Measurements from ENCODE around the gene NRBF2. TPM values are rescaled to one million over a fixed set of nuclear protein-coding genes. Genes with fewer than 3 reads are reported as not detected.

Gene NRBF2
- total and polyA plus RNA-seq, 9 of the 15 experiments (the other 6 are each of a cell fraction or from before 2014, with no cell fraction given) = 20.8 to 52.1 (median 30.5) TPM

GRCh38 chr10:63166742-63167258, 33.7 kb downstream of the NRBF2 start:
- no TSS peak for BruUV-seq (replicated peaks)
- in situ Hi-C loops (cut with MboI) = no loop called here
- no peak overlapping the region for H2AFZ ChIP-seq (ENCODE audit: low read depth, low read length)
- peaks cover 48% of the 10 kb centered on the region for H3K36me3 ChIP-seq (ENCODE audit: control insufficient read depth, insufficient read depth, low read length)
- intact Hi-C loops (cut with micrococcal nuclease) = loop anchor here (1.0 to 5.0 kb wide), 4 partner anchors 463 to 601 kb away; no protein-coding TSS in a partner anchor
- no peaks in the 10 kb centered on the region for H3K4me1 ChIP-seq (replicated peaks in 1 of 2; ENCODE audit: control insufficient read depth in 2 of 2, insufficient read depth in 2 of 2, low read length in 2 of 2)
- H4K20me1 ChIP-seq (replicated peaks; ENCODE audit: control insufficient read depth, insufficient read depth, low read length) = no peaks in the 10 kb centered on the region
- DNase-seq (ENCODE audit: extremely low read depth in 1 of 4, low spot score in 3 of 4) (peak; percentile 40 to 80 (median 61)), ATAC-seq (peak; percentile 83), FAIRE-seq (peak; percentile 84)
- POLR2A ChIA-PET = interaction anchor here (0.5 to 2.4 kb wide), 12 partner anchors 9 to 555 kb away, joined by 3 to 14 read pairs (median 4); no protein-coding TSS in a partner anchor
- no peaks in the 10 kb centered on the region for H3K79me2 ChIP-seq (ENCODE audit: control insufficient read depth, insufficient read depth, low read length)
- H3K27ac ChIP-seq (ENCODE audit: extremely low read depth, low read depth, low read length) = no peak overlapping the region
- no peaks in the 10 kb centered on the region for H3K27me3 ChIP-seq (ENCODE audit: control insufficient read depth in 2 of 2, insufficient read depth in 2 of 2, low read length in 2 of 2)
- no peaks in the 10 kb centered on the region for H3K9me1 ChIP-seq (ENCODE audit: control insufficient read depth, insufficient read depth, low read length)
- CTCF ChIA-PET (ENCODE audit: low intra/inter-chr PET ratio) = interaction anchor here (0.8 to 4.7 kb wide), 5 partner anchors 462 to 601 kb away, joined by 3 to 63 read pairs (median 4); no protein-coding TSS in a partner anchor
- no peak overlapping the region for H3K4me3 ChIP-seq
- H3K9ac ChIP-seq (ENCODE audit: insufficient read depth in 1 of 2, low read depth in 2 of 2, low read length in 2 of 2) = no peak overlapping the region
- no peak overlapping the region for H3K4me2 ChIP-seq (ENCODE audit: insufficient read depth, low read length)
- H3K9me3 ChIP-seq (replicated peaks; ENCODE audit: control insufficient read depth, insufficient read depth, low read depth, low read length) = no peaks in the 10 kb centered on the region
- WGBS (ENCODE audit: insufficient coverage, low coverage, missing lambda C conversion rate) = 1% methylated on average over 3 of the region's 3 CpGs
- TF ChIP-seq POLR2H (tag; IDR thresholded peaks at IDR 0.05; ENCODE audit: low read depth) (no peak), NCOA4 (IDR thresholded peaks at IDR 0.05; ENCODE audit: partially characterized antibody) (no peak), KDM5B (IDR thresholded peaks at IDR 0.05; ENCODE audit: insufficient replicate concordance, low read depth, low read length) (no peak), POLR2A (conservative IDR thresholded peaks at IDR 0.05) (0 out of 2 replicates have a peak, but pooled peaks have one; percentile 38), FOSL1 (tag; conservative IDR thresholded peaks at IDR 0.05) (no peak), POLR2AphosphoS2 (IDR thresholded peaks at IDR 0.05; ENCODE audit: low read length) (peak; percentile 56; the same call in 1 of the 2 replicates), TEAD4 (IDR thresholded peaks at IDR 0.05; ENCODE audit: low read length) (peak; percentile 39), TEAD4 (CRISPR knock-in tag; IDR thresholded peaks at IDR 0.05; ENCODE audit: borderline replicate concordance) (no peak), HEY1 (CRISPR knock-in tag; IDR thresholded peaks at IDR 0.05; ENCODE audit: borderline replicate concordance) (no peak), ZNF384 (IDR thresholded peaks at IDR 0.05; ENCODE audit: low read depth, low read length) (0 out of 2 replicates have a peak, but pooled peaks have one; percentile 6), MTA1 (IDR thresholded peaks at IDR 0.05; ENCODE audit: borderline replicate concordance) (no peak), ZNF232 (CRISPR knock-in tag; IDR thresholded peaks at IDR 0.05) (no peak), RAD21 (CRISPR knock-in tag; conservative IDR thresholded peaks at IDR 0.05 in 1 of 2, IDR thresholded peaks at IDR 0.05 in 1 of 2) (peak; percentile 91), ESRRB (CRISPR knock-in tag; IDR thresholded peaks at IDR 0.05; ENCODE audit: borderline replicate concordance) (no peak)
- TF ChIP-seq, protein P1, sequence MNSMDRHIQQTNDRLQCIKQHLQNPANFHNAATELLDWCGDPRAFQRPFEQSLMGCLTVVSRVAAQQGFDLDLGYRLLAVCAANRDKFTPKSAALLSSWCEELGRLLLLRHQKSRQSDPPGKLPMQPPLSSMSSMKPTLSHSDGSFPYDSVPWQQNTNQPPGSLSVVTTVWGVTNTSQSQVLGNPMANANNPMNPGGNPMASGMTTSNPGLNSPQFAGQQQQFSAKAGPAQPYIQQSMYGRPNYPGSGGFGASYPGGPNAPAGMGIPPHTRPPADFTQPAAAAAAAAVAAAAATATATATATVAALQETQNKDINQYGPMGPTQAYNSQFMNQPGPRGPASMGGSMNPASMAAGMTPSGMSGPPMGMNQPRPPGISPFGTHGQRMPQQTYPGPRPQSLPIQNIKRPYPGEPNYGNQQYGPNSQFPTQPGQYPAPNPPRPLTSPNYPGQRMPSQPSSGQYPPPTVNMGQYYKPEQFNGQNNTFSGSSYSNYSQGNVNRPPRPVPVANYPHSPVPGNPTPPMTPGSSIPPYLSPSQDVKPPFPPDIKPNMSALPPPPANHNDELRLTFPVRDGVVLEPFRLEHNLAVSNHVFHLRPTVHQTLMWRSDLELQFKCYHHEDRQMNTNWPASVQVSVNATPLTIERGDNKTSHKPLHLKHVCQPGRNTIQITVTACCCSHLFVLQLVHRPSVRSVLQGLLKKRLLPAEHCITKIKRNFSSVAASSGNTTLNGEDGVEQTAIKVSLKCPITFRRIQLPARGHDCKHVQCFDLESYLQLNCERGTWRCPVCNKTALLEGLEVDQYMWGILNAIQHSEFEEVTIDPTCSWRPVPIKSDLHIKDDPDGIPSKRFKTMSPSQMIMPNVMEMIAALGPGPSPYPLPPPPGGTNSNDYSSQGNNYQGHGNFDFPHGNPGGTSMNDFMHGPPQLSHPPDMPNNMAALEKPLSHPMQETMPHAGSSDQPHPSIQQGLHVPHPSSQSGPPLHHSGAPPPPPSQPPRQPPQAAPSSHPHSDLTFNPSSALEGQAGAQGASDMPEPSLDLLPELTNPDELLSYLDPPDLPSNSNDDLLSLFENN (IDR thresholded peaks at IDR 0.05; ENCODE audit: low read depth in 2 of 2, low read length in 2 of 2) = no peak
- TF ChIP-seq, protein P2, sequence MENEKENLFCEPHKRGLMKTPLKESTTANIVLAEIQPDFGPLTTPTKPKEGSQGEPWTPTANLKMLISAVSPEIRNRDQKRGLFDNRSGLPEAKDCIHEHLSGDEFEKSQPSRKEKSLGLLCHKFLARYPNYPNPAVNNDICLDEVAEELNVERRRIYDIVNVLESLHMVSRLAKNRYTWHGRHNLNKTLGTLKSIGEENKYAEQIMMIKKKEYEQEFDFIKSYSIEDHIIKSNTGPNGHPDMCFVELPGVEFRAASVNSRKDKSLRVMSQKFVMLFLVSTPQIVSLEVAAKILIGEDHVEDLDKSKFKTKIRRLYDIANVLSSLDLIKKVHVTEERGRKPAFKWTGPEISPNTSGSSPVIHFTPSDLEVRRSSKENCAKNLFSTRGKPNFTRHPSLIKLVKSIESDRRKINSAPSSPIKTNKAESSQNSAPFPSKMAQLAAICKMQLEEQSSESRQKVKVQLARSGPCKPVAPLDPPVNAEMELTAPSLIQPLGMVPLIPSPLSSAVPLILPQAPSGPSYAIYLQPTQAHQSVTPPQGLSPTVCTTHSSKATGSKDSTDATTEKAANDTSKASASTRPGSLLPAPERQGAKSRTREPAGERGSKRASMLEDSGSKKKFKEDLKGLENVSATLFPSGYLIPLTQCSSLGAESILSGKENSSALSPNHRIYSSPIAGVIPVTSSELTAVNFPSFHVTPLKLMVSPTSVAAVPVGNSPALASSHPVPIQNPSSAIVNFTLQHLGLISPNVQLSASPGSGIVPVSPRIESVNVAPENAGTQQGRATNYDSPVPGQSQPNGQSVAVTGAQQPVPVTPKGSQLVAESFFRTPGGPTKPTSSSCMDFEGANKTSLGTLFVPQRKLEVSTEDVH (IDR thresholded peaks at IDR 0.05; ENCODE audit: low read depth, partially characterized antibody) = peak; percentile 26
